IMR-90 (cell line): ENCODE results near the gene AXIN2. TPM values are rescaled to one million over a fixed set of nuclear protein-coding genes. Genes with fewer than 3 reads are reported as not detected.

Experiments used
- ATAC-seq: fragments of 200-7000 bp; cut with Tn5 transposase; 2 replicates; pipeline ENCODE4 v1.9.1; 2020; ENCODE audit warnings: low read depth, mild to moderate bottlenecking, moderate library complexity
- BruUV-seq: library from RNA; stranded (reverse); fragments of 400-500 nt; replicated peaks from 2 replicates; lab custom pipeline; 2021; lab: Mats Ljungman, UMichigan
- CTCF ChIA-PET: fragments of 300-600 bp; formaldehyde crosslinking; extraction: SDS; loops from one replicate; lab custom pipeline; 2021; ENCODE audit warnings: antibody characterized with exemption; lab: Yijun Ruan, JAX
- POLR2A ChIA-PET: fragments of 300-600 bp; sonication (Branson Sonifier 250); formaldehyde crosslinking; loops from one replicate; lab custom pipeline; 2022; ENCODE audit warnings: antibody characterized with exemption; ENCODE audit not compliant: unreplicated experiment; lab: Charles Lee
- DNase-seq: peaks from one replicate; pipeline ENCODE4 v3.0.0; 2013
- H2AFZ ChIP-seq: replicated peaks from 2 replicates; pipeline ENCODE3; 2013; ENCODE audit warnings: low read length, mild to moderate bottlenecking; ENCODE audit not compliant: poor library complexity
- H2AK5ac ChIP-seq: 2 replicates; pipeline ENCODE4 v1.6.1; 2013; ENCODE audit warnings: low read depth, low read length, inconsistent platforms
- H2AK9ac ChIP-seq: replicated peaks from 2 replicates; pipeline ENCODE3; 2013; ENCODE audit warnings: mild to moderate bottlenecking, low read depth, low read length, moderate library complexity; ENCODE audit not compliant: poor library complexity
- H2BK120ac ChIP-seq: 2 replicates; pipeline ENCODE4 v1.6.1; 2013; ENCODE audit warnings: low read depth, low read length, inconsistent platforms
- H2BK15ac ChIP-seq: 3 replicates; pipeline ENCODE4 v1.6.1; 2013; ENCODE audit warnings: low read depth, low read length, inconsistent platforms
- H2BK20ac ChIP-seq: 2 replicates; pipeline ENCODE4 v1.6.1; 2013; ENCODE audit warnings: low read depth, mild to moderate bottlenecking, inconsistent platforms, low read length, moderate library complexity
- H2BK5ac ChIP-seq: 2 replicates; pipeline ENCODE4 v1.6.1; 2013; ENCODE audit warnings: mild to moderate bottlenecking, low read depth, low read length, inconsistent platforms; ENCODE audit not compliant: poor library complexity, severe bottlenecking
- H3K14ac ChIP-seq: replicated peaks from 2 replicates; pipeline ENCODE4 v1.6.1; 2013; ENCODE audit warnings: low read depth, low read length, inconsistent platforms
- H3K18ac ChIP-seq: 2 replicates; pipeline ENCODE4 v1.6.1; 2013; ENCODE audit warnings: low read depth, low read length, control low read depth
- H3K23ac ChIP-seq: 2 replicates; pipeline ENCODE4 v1.6.1; 2013; ENCODE audit warnings: low read depth, low read length, inconsistent platforms
- H3K27ac ChIP-seq: 2 replicates; pipeline ENCODE4 v1.5.1; 2013; ENCODE audit warnings: mild to moderate bottlenecking, control low read depth, low read length; ENCODE audit not compliant: insufficient read depth
- H3K27me3 ChIP-seq: 2 replicates; pipeline ENCODE4 v1.6.1; 2013; ENCODE audit warnings: low read length; ENCODE audit not compliant: control insufficient read depth, insufficient read depth
- H3K36me3 ChIP-seq: 2 replicates; pipeline ENCODE4 v1.6.1; 2013; ENCODE audit warnings: low read length, mixed read lengths; ENCODE audit not compliant: control insufficient read depth, insufficient read depth
- H3K4ac ChIP-seq: 2 replicates; pipeline ENCODE4 v1.6.1; 2013; ENCODE audit warnings: low read depth, low read length, inconsistent platforms
- H3K4me1 ChIP-seq: 2 replicates; pipeline ENCODE4 v1.6.1; 2013; ENCODE audit warnings: low read length, mixed read lengths; ENCODE audit not compliant: control insufficient read depth, insufficient read depth
- H3K4me2 ChIP-seq: 2 replicates; pipeline ENCODE4 v1.6.1; 2013; ENCODE audit warnings: low read depth, mild to moderate bottlenecking, control low read depth, low read length, moderate library complexity
- H3K4me3 ChIP-seq: 2 replicates; pipeline ENCODE4 v1.5.1; 2013; ENCODE audit warnings: low read depth, mild to moderate bottlenecking, control low read depth, low read length, moderate library complexity; ENCODE audit not compliant: insufficient read depth
- H3K56ac ChIP-seq: 2 replicates; pipeline ENCODE4 v1.6.1; 2013; ENCODE audit warnings: low read length, inconsistent platforms; ENCODE audit not compliant: insufficient read depth; ENCODE audit errors: extremely low read depth
- H3K79me1 ChIP-seq, 2 experiments: 2 replicates each; pipeline ENCODE4 v1.6.1; 2013; ENCODE audit warnings: low read length in 2 of 2, inconsistent platforms in 1 of 2, low read depth in 1 of 2
- H3K9ac ChIP-seq: 2 replicates; pipeline ENCODE4 v1.6.1; 2013; ENCODE audit warnings: low read depth, low read length, control low read depth
- H3K9me1 ChIP-seq: 2 replicates; pipeline ENCODE4 v1.6.1; 2013; ENCODE audit warnings: low read length, inconsistent platforms; ENCODE audit not compliant: insufficient read depth
- H3K9me3 ChIP-seq: 2 replicates; pipeline ENCODE4 v1.6.1; 2013; ENCODE audit warnings: low read length; ENCODE audit not compliant: control insufficient read depth, insufficient read depth
- H4K20me1 ChIP-seq: 2 replicates; pipeline ENCODE4 v1.6.1; 2013; ENCODE audit warnings: low read length, inconsistent platforms; ENCODE audit not compliant: insufficient read depth
- H4K5ac ChIP-seq: 2 replicates; pipeline ENCODE4 v1.6.1; 2013; ENCODE audit warnings: mild to moderate bottlenecking, low read depth, low read length, control low read depth
- H4K8ac ChIP-seq, 2 experiments: 2 replicates each; pipeline ENCODE4 v1.6.1; 2013; ENCODE audit warnings: low read depth in 2 of 2, low read length in 2 of 2, control low read depth in 1 of 2, inconsistent platforms in 1 of 2
- H4K91ac ChIP-seq: 2 replicates; pipeline ENCODE4 v1.6.1; 2013; ENCODE audit warnings: low read depth, low read length, inconsistent platforms; ENCODE audit not compliant: insufficient read depth
- CEBPB ChIP-seq: IDR thresholded peaks from 2 replicates; pipeline ENCODE4 v1.6.1; 2012; ENCODE audit warnings: low read depth, low read length, improper control_type of control experiment
- CHD1 ChIP-seq: IDR thresholded peaks from 2 replicates; pipeline ENCODE4 v1.6.1; 2012; ENCODE audit warnings: low read depth, low read length, improper control_type of control experiment
- CTCF ChIP-seq: conservative IDR thresholded peaks from 2 replicates; pipeline ENCODE4 v1.5.1; 2012; ENCODE audit warnings: mild to moderate bottlenecking, low read depth, low read length, improper control_type of control experiment
- ELK1 ChIP-seq: fragments of 150-350 bp; IDR thresholded peaks from 2 replicates; pipeline ENCODE4 v1.6.1; 2016; ENCODE audit warnings: low read depth, mild to moderate bottlenecking, low read length, moderate library complexity, borderline replicate concordance
- FOS ChIP-seq: fragments of 150-350 bp; IDR thresholded peaks from 2 replicates; pipeline ENCODE4 v1.6.1; 2016; ENCODE audit warnings: low read depth, low read length
- MAZ ChIP-seq: IDR thresholded peaks from 2 replicates; pipeline ENCODE4 v1.6.1; 2012; ENCODE audit warnings: low read depth, mild to moderate bottlenecking, low read length, improper control_type of control experiment, moderate library complexity, borderline replicate concordance
- MXI1 ChIP-seq: IDR thresholded peaks from 2 replicates; pipeline ENCODE4 v1.6.1; 2012; ENCODE audit warnings: low read depth, mild to moderate bottlenecking, low read length, moderate library complexity, borderline replicate concordance
- NFE2L2 ChIP-seq: fragments of 150-350 bp; IDR thresholded peaks from 2 replicates; pipeline ENCODE4 v1.6.1; 2016; ENCODE audit warnings: low read depth, mild to moderate bottlenecking, low read length
- RAD21 ChIP-seq: IDR thresholded peaks from 2 replicates; pipeline ENCODE4 v1.6.1; 2012; ENCODE audit warnings: low read length, improper control_type of control experiment
- RFX5 ChIP-seq: IDR thresholded peaks from 2 replicates; pipeline ENCODE4 v1.8.0; 2012; ENCODE audit warnings: low read depth, mild to moderate bottlenecking, low read length, moderate library complexity
- SMC3 ChIP-seq: fragments of 150-350 bp; IDR thresholded peaks from 2 replicates; pipeline ENCODE4 v1.6.1; 2016; ENCODE audit warnings: low read depth, mild to moderate bottlenecking, antibody characterized with exemption, low read length, moderate library complexity
- USF2 ChIP-seq: fragments of 150-350 bp; IDR thresholded peaks from 2 replicates; pipeline ENCODE4 v1.6.1; 2017; ENCODE audit warnings: mild to moderate bottlenecking, antibody characterized with exemption, low read length, low read depth
- WGBS, 2 experiments: methylation state at CpG; one replicate each; pipeline versions ENCODE4 v1.1.5 to v1.1.7; 2013; ENCODE audit warnings: missing lambda C conversion rate in 2 of 2; ENCODE audit not compliant: insufficient read length in 1 of 2; ENCODE audit errors: extremely low coverage in 2 of 2; 5-methylcytosine and 5-hydroxymethylcytosine counted together
- dilution Hi-C: fragments of 300-500 bp; cut with HindIII; formaldehyde crosslinking; loops from one replicate; pipeline ENCODE4 v1.14.3; 2018; ENCODE audit warnings: low sequenced_read_pairs; ENCODE audit not compliant: unreplicated experiment
- in situ Hi-C: fragments of 300-500 bp; cut with MboI; formaldehyde crosslinking; loops from 3 replicates; pipeline ENCODE4 v1.14.3; 2019; ENCODE audit warnings: low sequenced_read_pairs, inconsistent platforms, mixed read lengths
- intact Hi-C: fragments of 100-400 bp; cut with micrococcal nuclease; formaldehyde crosslinking; loops from 2 replicates; pipeline ENCODE4 v1.10.0; 2022
- polyA plus RNA-seq, 3 experiments: library from polyadenylated mRNA; depleted of rRNA; stranded (reverse); fragments of >200 nt; gene quantifications; 2 replicates each; pipeline ENCODE4 v1.2.3, GENCODE V29; 2012; ENCODE audit warnings: low replicate concordance in 1 of 3
- total RNA-seq: library from RNA; depleted of rRNA; stranded (reverse); fragments of >200 nt; gene quantifications from 2 replicates; pipeline ENCODE4 v1.2.3, GENCODE V29; 2012

Gene AXIN2
- total and polyA plus RNA-seq, 2 of the 4 experiments (the other 2 are of a cell fraction): 0.91 to 1.8 TPM

- DNase-seq: no peak
- ChIA-PET POLR2A (no interaction called here), CTCF (interaction anchor here (0.6 kb wide), 1 partner anchor 179 kb away, joined by 4 read pairs; no protein-coding TSS in a partner anchor)
- Histone ChIP-seq H3K36me3 (no peaks in the 10 kb centered on the region), H2AK9ac (no peak overlapping the region), H3K9me3 (no peaks in the 10 kb centered on the region), H3K9me1 (no peaks in the 10 kb centered on the region), H2BK15ac (no peak overlapping the region), H2AK5ac (no peak overlapping the region), H3K4ac (no peak overlapping the region), H3K56ac (no peak overlapping the region), H3K79me1 (no peaks in the 10 kb centered on the region), H3K23ac (no peak overlapping the region), H4K5ac (no peak overlapping the region), H3K18ac (no peak overlapping the region), H4K20me1 (no peaks in the 10 kb centered on the region), H3K27me3 (peaks cover 14% of the 10 kb centered on the region), H3K4me3 (no peak overlapping the region), H2BK20ac (no peak overlapping the region), H3K14ac (no peak overlapping the region), H4K8ac (no peak overlapping the region), H3K4me1 (no peaks in the 10 kb centered on the region), H4K91ac (no peak overlapping the region), H2BK5ac (no peak overlapping the region), H3K27ac (no peak overlapping the region), H3K4me2 (no peak overlapping the region), H3K9ac (no peak overlapping the region), H2BK120ac (no peak overlapping the region), H2AFZ (no peak overlapping the region)
- in situ Hi-C loops (no loop called here), intact Hi-C loops (no loop called here), dilution Hi-C loops (no loop called here)
- ATAC-seq: no peak
- WGBS, 2 experiments: no CpG with 5 or more reads among the region's 7 CpGs
- no TSS peak for BruUV-seq
- TF ChIP-seq ELK1 (no peak), CHD1 (no peak), USF2 (no peak), RFX5 (no peak), MXI1 (no peak), CTCF (no peak), RAD21 (no peak), SMC3 (no peak), MAZ (no peak), NFE2L2 (no peak), CEBPB (no peak), FOS (no peak)
These were observed 74.3 kb downstream of the AXIN2 start for GRCh38 chr17:65487161-65487560.
